HG03571 (cell line): ENCODE measurements around the gene MYCN.
"Not testable (repeated sequence)": the region's sequence is repeated elsewhere in the genome, so short reads cannot be mapped to it uniquely, and the experiment has no call there.

ENCODE experiments used
- ATAC-seq: cut with Tn5 transposase; IDR thresholded peaks from one replicate; pipeline ENCODE4 v1.9.1; 2021; ENCODE audit not compliant: unreplicated experiment

Gene MYCN

GRCh38 chr2:15939854-15940660 lies at the start of gene MYCN:
MYCN (plus strand) TSS chr2:15940550; CDS start chr2:15942065, 1,515 bp downstream.
- no peak for ATAC-seq

DNA sequence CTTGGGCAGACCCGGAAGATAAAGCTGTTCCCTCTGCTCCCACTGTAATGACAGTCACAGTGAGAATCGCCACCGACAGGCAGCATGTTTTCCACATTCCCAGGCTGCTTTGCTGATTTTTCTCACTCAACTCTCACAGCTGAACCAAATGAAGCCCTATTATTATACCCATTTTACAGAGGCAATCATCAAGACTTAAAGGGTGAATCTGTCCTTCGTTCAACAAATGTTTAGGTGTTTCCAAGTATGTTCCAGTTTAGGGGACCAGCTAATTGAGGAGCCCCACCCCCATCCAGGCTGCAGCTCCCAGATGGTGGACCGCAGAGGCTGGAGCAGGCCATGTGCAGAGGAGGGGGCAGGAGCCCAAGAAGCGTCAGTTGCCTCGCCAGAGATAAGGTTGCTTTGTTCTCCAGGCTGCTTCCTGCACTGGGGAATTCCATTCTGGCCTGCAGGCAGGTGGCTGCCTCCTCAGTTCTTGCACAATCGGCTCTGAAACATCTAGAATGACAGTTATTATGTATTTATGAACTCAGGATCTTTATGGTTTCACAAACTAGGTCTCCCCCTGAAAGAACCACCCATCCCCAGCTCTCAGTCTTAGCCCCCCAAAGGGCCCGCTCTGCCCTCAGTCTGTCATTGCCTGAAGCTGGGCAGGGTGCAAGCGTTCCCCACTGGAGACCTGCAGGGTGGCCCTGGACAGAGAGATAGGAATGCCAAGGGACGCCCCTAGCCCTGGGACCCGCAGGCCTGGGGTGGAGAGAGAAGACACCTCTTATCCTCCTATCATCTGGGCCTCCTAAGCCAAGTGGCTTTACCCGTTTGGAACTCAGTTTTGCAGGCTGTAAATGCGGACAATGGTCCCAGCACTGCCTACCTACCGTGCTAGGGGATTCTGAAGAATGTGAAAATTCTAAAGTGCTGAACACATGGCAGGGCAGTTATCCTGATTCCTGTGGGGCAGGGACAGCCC lies 49.1 kb upstream of the MYCN start:
- ATAC-seq, result no peak

- no peak for ATAC-seq
These were observed 48.0 kb upstream of the MYCN start for GRCh38 chr2:15892151-15892880.

DNA sequence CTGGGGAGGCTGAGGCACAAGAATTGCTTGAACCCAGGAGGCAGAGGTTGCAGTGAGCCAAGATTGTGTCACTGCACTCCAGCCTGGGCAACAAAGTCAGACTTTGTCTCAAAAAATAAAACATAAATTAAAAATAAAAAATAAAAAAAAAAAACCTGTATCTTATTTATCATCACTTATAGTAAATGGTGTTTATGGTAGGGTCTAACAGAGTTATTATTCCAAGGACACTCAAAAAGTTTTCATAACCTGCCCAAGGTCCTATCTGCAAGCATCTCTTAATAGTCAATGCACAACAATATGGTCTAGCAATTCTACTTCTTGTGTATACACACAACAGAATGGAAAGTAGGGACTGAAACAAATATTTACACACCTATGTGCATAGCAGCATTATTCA lies 47.3 kb upstream of the MYCN start:
- no peak for ATAC-seq

GRCh38 chr2:15893689-15894480 lies 46.5 kb upstream of the MYCN start:
- ATAC-seq, result no peak

DNA sequence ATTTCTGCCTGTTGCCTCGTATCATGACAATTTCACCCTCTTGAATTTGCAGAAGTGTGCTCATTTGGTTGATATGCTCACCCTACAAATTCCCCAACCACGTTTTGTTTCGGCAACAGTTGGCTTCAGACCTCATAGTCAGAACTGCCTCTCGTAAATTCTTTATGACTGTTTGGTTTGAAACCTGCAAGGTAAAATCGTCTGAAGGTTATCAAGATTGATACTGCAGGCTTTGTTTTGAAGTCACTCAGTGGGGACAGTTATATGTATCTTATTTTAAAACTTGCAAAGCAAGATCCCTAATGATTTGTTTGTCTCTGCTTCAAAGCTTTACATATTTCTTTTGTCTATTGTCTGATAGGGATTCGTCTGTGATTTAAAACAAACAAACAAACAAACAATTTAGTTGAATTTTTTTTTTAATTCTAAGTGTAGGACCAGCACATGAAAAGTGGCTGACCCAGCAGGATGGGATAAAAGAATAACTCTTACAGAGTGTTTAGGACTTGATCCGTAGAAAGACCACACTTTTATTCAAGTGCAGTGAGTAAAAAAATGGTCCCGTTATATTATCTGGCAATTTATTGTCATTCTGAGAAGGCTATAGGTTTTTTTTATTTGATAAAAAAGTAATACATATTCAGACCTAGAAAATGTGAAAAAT lies 45.7 kb upstream of the MYCN start:
- ATAC-seq, result no peak

DNA sequence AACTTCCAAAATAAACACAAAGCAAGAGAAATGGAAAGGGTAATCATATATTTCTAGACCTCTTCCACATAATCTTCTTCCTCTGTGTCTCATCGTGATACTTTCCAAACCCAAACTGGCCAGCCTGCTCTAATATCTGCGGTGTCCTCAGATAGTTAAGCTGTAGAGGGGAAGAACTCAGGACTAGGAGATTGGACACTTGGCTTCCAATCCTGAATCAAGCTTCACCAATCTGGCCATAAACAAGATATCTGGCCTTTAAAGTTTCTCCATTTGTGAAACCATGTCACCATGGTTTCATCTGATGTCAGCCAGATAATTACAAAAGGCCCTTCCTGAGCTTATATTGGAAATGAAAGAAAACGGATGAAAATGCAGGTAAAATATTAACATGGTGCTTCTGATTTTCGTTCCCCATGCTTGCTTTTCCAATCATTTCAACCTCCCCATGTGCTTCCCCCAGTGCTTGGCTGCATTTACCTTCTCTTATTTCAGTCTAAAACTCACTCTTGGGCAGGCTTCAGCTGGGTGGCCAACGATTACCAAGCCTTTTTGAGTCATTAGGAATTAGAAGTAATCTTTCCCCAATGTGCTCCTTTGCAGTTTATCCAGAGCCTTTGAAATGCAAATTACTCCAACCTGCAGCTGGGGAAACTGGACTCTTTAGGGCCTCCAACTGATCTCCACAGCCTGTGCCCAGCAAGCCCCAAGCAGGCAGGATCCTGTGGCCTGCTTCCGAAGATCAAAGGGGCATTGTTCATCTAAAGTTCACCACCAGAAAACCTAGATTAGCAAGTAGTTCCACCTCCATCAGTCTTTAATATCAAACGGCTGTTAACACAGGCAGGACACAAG lies 44.5 kb upstream of the MYCN start:
- no peak for ATAC-seq

- ATAC-seq, result no peak
These were observed 43.5 kb upstream of the MYCN start for GRCh38 chr2:15896859-15897258.

DNA sequence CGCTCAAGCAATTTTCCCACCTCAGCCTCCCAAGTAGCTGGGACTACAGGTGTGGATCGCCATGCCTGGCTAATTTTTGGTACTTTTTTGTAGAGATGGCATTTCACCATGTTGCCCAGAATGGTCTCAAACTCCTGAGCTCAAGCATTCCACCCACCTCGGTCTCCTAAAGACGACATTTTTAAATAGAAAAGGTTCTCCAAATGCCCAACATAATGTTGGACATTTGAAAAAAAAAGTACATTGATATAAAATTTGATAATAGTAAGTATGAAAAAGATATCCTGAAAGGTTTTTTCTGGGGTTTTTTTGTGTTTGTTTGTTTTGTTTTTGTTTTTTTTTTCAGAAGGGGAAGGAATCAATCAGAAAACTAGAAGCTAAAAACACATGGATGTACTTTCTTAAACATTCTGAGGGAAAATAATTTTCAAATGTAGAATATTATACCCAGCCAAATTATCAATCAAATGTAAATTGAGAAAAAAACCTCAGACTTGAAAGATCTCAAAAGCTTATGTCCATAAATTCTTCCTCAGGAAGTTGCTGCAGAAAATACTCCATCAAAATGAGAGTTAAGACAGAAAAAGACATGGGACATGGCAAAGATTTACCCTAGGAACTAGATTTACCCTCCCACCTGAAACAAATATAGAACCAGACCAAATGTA lies 42.8 kb upstream of the MYCN start:
- no peak for ATAC-seq

DNA sequence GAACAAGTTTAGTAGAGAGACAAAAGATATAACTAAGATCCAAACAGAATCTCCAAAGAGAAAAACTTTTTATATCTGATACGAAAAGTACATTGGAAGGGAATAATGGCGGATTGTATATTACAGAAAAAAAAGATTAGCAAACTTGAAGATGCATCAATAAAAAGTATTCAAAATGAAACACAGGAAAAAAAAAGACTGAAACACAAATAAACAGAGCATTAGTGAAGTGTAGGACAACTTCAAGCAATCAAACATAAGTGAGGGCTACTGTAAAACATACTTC lies 41.1 kb upstream of the MYCN start:
- no peak for ATAC-seq

- no peak for ATAC-seq
These were observed 40.4 kb upstream of the MYCN start for GRCh38 chr2:15899751-15900493.

DNA sequence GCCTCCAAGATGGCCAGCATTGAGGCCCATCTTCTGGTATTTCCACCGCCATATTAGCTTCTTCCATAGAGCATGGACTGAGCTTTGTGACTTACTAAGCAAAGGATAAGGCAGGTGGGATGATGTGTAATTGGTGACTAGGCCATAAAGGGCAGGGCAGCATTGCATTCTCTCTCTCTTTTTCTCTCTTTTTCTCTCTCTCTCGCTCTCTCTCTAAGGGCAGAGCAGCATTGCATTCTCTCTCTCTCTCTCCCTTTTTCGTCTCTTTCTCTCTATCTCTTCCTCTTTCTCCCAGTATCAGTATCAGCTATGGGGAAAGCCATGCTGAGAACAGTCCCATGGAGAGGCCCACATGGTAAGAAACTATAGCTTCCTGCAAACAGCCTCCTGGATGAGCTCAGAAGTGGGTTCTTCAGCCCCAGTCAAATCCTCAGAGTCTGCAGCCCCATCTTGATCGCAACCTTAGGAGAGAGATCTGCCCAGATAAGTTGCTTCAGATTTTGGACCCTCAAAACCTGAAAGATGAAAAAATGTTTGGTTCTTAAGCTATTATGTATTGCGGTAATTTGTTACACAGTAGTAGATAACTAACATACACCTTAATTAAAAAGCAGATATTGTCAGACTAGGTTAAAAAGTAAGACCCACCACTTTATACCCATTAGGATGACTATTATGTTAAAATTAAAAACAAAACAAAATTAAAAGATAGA lies 39.1 kb upstream of the MYCN start:
- ATAC-seq, result no peak

- ATAC-seq, result no peak
These were observed 38.6 kb upstream of the MYCN start for GRCh38 chr2:15901808-15902130.

- not testable (repeated sequence) for ATAC-seq
These were observed 36.4 kb upstream of the MYCN start for GRCh38 chr2:15903910-15904309.

DNA sequence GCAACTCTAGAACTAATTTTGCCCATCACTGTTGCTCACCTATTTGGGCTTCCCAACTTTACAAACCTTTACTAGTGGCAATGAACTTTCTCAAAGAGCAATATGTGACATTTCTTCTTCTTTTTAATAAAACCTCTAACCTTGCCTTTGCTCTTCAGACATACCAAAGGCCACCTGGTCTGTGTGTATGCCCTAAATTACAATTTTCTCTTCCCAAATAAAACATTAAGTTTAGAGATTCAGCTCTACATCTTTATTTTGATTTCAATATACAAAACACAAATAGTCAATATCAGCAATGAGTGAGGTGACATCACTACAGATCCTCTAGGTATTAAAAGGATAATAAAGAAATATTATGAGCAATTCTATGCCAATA lies 35.1 kb upstream of the MYCN start:
- ATAC-seq, result no peak

GRCh38 chr2:15905986-15906491 lies 34.3 kb upstream of the MYCN start:
- no peak for ATAC-seq

GRCh38 chr2:15906778-15907177 lies 33.6 kb upstream of the MYCN start:
- no peak for ATAC-seq
